ENCODE data around the gene SERPINE1.
"Not testable (repeated sequence)": the region's sequence is repeated elsewhere in the genome, so short reads cannot be mapped to it uniquely, and the experiment has no call there.

The SERPINE1 gene

DNA sequence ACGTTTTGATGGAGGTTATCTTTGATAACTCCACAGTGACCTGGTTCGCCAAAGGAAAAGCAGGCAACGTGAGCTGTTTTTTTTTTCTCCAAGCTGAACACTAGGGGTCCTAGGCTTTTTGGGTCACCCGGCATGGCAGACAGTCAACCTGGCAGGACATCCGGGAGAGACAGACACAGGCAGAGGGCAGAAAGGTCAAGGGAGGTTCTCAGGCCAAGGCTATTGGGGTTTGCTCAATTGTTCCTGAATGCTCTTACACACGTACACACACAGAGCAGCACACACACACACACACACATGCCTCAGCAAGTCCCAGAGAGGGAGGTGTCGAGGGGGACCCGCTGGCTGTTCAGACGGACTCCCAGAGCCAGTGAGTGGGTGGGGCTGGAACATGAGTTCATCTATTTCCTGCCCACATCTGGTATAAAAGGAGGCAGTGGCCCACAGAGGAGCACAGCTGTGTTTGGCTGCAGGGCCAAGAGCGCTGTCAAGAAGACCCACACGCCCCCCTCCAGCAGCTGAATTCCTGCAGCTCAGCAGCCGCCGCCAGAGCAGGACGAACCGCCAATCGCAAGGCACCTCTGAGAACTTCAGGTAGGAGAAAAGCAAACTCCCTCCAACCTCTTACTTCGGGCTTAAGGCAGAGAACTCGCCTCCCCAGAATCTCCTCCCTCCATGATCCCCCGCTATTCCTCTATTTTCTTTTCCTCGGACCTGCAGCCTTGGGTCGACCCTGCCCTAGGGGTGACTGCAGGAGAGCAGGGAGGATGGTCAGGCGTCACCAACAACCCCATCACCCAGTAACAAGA is at the start of gene SERPINE1:
SERPINE1 (plus strand) TSS at position 454 of the 809 bp plus-strand sequence. CDS start 1,290 bp downstream, outside the sequence.
- peak; percentile 13 to 31 for DNase-seq (ENCODE audit: low read depth in 2 of 2)

GRCh38 chr7:101077303-101078086 is 49.4 kb upstream of the SERPINE1 start:
- peak; percentile 75 for DNase-seq (ENCODE audit: low read depth in 2 of 2)

DNA sequence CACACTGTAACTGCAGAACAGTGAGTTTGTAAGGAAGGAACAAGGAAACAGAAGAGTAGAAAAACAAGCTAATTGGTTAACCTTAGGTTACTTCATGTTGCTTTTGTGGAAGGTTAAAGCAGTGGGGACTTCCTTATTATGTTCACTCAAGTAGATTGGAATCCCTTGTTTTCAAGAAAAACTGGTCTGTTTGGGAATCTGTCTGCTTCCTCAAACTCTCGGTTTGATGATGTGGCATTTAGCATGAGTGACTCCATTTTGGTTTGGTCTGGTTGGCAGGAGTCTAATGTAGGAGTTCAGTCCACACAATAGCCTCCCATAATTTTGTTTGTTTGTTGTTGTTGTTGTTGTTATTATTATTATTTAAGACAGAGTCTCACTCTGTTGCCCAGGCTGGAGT is 45.5 kb upstream of the SERPINE1 start:
- no peak for DNase-seq (ENCODE audit: low read depth in 2 of 2)

- no peak for DNase-seq (ENCODE audit: low read depth in 2 of 2)
Measured at GRCh38 chr7:101084865-101085161, 42.1 kb upstream of the SERPINE1 start.

- DNase-seq (ENCODE audit: low read depth in 2 of 2): peak; percentile 47 to 52
Measured at GRCh38 chr7:101085162-101085964, 41.5 kb upstream of the SERPINE1 start, which contains the start of gene TRIM56. Gene TRIM56 (plus strand): TSS chr7:101085481. CDS start chr7:101087313, 1,832 bp downstream.

DNA sequence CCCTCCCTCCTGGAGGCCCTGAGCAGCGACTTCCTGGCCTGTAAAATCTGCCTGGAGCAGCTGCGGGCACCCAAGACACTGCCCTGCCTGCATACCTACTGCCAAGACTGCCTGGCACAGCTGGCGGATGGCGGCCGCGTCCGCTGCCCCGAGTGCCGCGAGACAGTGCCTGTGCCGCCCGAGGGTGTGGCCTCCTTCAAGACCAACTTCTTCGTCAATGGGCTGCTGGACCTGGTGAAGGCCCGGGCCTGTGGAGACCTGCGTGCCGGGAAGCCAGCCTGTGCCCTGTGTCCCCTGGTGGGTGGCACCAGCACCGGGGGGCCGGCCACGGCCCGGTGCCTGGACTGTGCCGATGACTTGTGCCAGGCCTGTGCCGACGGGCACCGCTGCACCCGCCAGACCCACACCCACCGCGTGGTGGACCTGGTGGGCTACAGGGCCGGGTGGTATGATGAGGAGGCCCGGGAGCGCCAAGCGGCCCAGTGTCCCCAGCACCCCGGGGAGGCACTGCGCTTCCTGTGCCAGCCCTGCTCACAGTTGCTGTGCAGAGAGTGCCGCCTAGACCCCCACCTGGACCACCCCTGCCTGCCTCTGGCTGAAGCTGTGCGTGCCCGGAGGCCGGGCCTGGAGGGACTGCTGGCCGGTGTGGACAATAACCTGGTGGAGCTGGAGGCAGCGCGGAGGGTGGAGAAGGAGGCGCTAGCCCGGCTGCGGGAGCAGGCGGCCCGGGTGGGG is 39.4 kb upstream of the SERPINE1 start:
- no peak for DNase-seq (ENCODE audit: low read depth in 2 of 2)

- no peak for DNase-seq (ENCODE audit: low read depth in 2 of 2)
Measured at GRCh38 chr7:101088069-101088425, 38.9 kb upstream of the SERPINE1 start.

- no peak for DNase-seq (ENCODE audit: low read depth in 2 of 2)
Measured at GRCh38 chr7:101088858-101089529, 37.9 kb upstream of the SERPINE1 start.

DNA sequence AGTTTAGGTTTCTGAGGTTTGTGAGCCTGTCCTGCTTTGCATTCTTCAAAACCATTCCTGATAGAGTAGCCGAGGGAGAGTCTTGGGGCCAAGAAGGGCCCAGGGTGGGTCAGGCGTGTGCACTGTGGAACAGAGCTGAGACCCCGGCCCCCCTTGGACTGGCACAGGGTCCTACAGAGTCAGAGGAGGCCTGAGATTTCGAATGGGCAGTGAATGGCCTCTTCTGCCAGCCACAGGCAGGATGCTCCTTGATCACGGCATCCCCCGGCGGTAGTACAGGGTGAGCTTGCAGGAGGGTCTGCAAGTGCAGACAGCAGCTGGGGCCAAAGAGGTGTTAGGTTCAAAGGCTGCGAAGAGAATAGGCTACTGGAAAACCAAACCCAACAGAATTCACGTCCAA is 37.0 kb upstream of the SERPINE1 start:
- DNase-seq (ENCODE audit: low read depth in 2 of 2): no peak

- DNase-seq (ENCODE audit: low read depth in 2 of 2): not testable (repeated sequence)
Measured at GRCh38 chr7:101092266-101092905, 34.5 kb upstream of the SERPINE1 start.

- no peak for DNase-seq (ENCODE audit: low read depth in 2 of 2)
Measured at GRCh38 chr7:101093906-101094305, 33.0 kb upstream of the SERPINE1 start.

GRCh38 chr7:101094376-101094775 is 32.5 kb upstream of the SERPINE1 start:
- no peak for DNase-seq (ENCODE audit: low read depth in 2 of 2)

GRCh38 chr7:101094791-101095375 is 32.0 kb upstream of the SERPINE1 start:
- no peak for DNase-seq (ENCODE audit: low read depth in 2 of 2)

GRCh38 chr7:101096331-101096956 is 30.5 kb upstream of the SERPINE1 start:
- no peak for DNase-seq (ENCODE audit: low read depth in 2 of 2)

DNA sequence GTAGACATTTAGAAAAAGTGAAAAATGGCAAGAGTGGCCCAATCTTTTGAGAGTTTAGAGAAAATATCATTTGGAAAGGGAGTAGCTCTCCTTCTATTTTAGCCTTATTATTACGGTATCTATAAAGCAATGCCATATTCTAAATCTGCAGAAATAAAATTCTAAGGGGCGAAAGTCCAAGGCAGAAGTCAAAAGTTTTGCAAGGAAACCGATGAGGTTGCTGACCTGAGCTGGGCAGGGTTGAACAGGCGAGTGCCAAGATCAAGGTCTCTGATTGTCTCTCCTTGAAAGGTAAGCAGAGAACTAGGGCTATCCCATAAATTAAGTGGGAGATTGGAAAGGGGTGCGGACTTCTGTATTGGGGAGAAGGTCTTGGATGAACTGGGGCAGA is 30.0 kb upstream of the SERPINE1 start:
- no peak for DNase-seq (ENCODE audit: low read depth in 2 of 2)

DNA sequence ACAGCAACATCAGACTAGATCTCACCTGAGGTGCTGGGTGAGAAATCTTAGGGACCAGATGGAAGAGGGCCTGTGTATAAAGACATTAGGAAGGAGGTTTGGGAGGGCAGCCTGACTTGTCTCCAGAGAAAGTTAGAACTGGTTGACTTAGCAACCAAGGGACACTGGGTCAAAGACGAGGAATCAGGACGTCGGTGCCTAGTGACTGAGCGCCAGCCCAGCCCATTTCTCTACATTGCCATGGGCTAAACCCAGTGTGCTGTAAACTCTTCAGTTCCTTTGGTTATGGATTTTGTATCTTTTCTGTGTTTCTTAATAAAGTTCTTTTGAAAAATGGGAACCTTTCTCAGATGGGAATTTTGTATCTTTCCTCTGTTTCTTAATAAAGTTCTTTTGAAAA is 29.3 kb upstream of the SERPINE1 start:
- DNase-seq (ENCODE audit: low read depth in 2 of 2): no peak

DNA sequence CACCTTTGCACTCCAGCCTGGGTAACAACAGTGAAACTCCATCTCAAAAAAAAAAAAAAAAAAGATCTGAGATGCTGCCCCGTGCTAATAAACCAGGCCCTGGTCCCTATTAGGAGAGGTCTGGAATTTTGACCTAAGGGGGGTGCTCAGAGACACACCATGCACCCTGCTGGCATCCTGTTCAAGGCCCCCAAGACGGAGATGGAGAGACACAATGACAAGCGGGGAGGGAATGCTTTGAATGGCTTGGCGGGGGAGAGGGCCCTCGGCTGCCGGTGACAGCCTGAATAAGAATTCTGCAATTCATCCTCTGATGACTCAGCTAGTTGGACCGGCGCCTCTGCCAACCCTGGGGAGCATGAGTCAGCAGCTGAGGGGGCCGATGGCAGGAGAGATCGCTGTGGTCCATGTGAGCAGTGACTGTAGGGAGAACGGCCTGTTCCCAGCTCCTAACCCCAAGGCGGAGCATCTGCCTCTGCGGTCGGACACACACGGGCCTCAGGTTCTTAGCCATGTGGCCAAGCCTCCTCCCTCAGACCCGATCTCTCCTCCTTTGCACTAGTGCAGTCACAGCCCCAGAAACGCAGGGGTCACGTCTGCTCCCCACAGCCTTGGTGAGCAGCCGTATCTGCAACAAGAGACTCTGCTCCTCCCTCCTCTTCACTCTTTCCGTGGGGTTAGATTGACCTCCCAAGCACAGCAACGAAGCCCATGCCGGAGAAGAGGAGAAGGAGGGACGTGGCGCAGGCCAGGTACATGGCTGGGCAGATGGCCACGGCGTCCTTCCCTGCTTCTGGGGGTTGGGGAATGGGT is 26.7 kb upstream of the SERPINE1 start:
- DNase-seq (ENCODE audit: low read depth in 2 of 2): peak; percentile 39 to 57
